ENCODE results near the gene CYP4X1.
"Not testable (repeated sequence)": the region's sequence is repeated elsewhere in the genome, so short reads cannot be mapped to it uniquely, and the experiment has no call there.

Gene CYP4X1

DNA sequence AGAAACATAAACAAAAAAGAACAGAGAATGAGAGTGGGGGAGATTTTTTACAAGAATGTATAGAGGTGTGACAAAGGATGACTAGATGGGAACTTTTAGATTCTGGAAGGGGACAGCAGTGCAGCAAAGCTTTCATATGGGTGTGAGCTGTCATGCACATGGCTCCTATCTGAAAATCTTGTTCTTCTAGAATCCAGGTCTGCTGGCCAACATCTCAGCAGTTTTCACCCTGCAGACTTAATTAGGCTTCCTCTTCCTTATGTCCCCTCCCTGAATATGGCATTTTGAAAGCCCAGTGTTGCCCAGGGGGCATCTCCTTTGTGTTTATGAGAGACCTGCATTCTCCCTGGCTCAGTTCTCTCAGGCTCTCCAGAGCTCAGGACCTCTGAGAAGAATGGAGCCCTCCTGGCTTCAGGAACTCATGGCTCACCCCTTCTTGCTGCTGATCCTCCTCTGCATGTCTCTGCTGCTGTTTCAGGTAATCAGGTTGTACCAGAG is 43.7 kb downstream of the CYP4X1 start, which contains the start of gene CYP4Z1:
CYP4Z1 (plus strand) TSS at position 135 of the 498 bp plus-strand sequence; CDS start at position 395, 260 bp downstream.
- DNase-seq (ENCODE audit: extremely low spot score) = no peak
- TF ChIP-seq HDGF (IDR thresholded peaks at IDR 0.05; ENCODE audit: borderline replicate concordance) (no peak), ARNT (IDR thresholded peaks at IDR 0.05) (no peak), SUZ12 (IDR thresholded peaks at IDR 0.05) (no peak), LEF1 (IDR thresholded peaks at IDR 0.05; ENCODE audit: borderline replicate concordance) (no peak), NFRKB (IDR thresholded peaks at IDR 0.05) (no peak), CTBP1 (IDR thresholded peaks at IDR 0.05; ENCODE audit: borderline replicate concordance) (no peak), FOXA1 (IDR thresholded peaks at IDR 0.05) (no peak), FOXM1 (IDR thresholded peaks at IDR 0.05; ENCODE audit: borderline replicate concordance) (no peak), ELF4 (IDR thresholded peaks at IDR 0.05) (no peak), ZNF384 (IDR thresholded peaks at IDR 0.05) (no peak), L3MBTL2 (conservative IDR thresholded peaks at IDR 0.05) (no peak), SP1 (IDR thresholded peaks at IDR 0.05) (no peak), FOXK2 (IDR thresholded peaks at IDR 0.05) (no peak), BHLHE40 (IDR thresholded peaks at IDR 0.05; ENCODE audit: borderline replicate concordance) (no peak)
- TF ChIP-seq, protein P1, sequence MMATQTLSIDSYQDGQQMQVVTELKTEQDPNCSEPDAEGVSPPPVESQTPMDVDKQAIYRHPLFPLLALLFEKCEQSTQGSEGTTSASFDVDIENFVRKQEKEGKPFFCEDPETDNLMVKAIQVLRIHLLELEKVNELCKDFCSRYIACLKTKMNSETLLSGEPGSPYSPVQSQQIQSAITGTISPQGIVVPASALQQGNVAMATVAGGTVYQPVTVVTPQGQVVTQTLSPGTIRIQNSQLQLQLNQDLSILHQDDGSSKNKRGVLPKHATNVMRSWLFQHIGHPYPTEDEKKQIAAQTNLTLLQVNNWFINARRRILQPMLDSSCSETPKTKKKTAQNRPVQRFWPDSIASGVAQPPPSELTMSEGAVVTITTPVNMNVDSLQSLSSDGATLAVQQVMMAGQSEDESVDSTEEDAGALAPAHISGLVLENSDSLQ (IDR thresholded peaks at IDR 0.05) = no peak
- ChIA-PET CTCF (no interaction called here), POLR2A (no interaction called here)

DNA sequence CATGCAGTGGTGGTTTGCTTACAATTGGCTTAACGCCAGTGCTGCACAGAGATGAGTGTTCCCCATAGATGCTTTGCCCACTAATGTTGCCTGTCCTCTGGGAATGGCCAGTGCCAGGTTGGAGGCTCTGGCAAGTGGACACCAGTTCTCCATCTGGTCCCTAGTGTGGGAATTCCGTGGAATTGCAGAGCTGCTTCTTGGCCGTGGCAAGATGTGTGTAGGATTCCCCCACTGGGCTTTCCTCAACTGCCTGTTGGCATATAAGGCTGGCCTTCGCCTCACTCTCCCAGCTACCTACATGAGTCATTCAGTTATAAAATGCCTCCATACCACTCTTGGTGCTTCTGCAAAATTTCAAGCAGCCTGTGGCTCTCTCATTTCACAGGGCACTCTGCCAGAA is 45.6 kb downstream of the CYP4X1 start:
- POLR2A ChIA-PET, CTCF ChIA-PET: not testable (repeated sequence)

DNA sequence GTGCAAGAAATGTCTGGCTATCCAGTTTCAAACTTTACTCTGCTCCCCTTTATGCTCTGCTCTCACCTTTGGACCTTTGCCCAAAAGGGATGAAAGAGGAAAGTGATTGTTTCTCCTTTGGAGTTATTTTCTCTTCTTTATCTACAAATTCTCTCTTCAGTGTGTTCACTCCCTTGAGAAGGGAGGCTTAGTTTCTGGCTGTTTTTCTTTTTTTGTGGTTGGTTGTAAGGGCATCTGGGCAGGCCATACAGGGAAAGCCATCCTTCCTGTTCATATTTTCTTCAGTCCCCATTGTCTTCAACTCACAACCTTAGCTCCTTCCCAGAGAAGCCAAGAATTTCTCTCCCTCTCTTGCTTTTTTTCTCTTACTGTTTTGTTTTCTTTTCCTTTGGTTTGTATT is 46.0 kb downstream of the CYP4X1 start:
- POLR2A ChIA-PET; CTCF ChIA-PET; DNase-seq (ENCODE audit: extremely low spot score): not testable (repeated sequence)

More for the DNA sequence above, 45.6 kb downstream of the CYP4X1 start:
- not testable (repeated sequence) for DNase-seq (ENCODE audit: extremely low spot score)

DNA sequence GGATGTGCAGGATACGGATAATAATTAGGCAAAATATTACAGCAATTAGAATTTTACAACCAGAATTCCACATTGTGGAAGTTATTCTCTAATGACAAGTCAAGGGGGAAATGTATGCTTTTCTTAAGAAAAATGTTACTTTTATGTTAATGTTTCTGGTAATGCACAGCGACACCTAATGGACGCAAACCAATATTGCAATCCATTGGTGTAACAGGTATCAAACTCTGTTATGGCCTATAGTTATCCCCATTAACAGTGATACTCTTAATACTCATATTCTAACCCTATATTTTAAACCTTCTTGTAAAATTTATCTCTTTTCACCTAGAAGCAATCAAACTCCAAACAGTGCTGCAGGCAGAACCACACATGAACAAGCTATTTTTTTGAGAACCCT is 65.9 kb downstream of the CYP4X1 start:
- DNase-seq (ENCODE audit: extremely low spot score); CTCF ChIA-PET; POLR2A ChIA-PET: not testable (repeated sequence)

DNA sequence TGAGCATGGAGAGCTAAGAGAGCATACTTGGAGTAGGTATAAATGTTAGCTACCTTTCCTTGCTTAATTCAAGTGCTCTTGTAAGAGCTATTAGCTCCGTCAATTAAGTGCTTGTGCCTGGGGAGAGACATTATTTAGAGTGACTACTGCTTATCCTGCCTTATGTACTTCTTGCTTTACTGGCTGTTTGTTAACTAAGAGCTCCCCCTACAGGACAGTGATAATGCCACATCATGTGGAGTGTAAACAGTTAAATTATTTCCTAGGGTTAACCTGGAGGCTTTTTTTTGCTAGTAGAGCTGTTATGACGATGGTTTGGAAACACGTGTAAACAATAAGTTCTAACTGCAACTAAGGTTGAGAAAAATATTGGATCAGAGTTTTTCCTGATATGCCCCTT is 68.0 kb downstream of the CYP4X1 start:
- CTCF ChIA-PET; POLR2A ChIA-PET; DNase-seq (ENCODE audit: extremely low spot score): not testable (repeated sequence)
- 0 out of 2 replicates have a peak, but pooled peaks have one; percentile 44 for TF ChIP-seq NFRKB (IDR thresholded peaks at IDR 0.05)

Data from HEK293T (cell line).